A549 treated with AZD9567 at 1 μM for 4 hours (cell line): ENCODE results near the gene MCAT. TPM values are rescaled to one million over a fixed set of nuclear protein-coding genes. Genes with fewer than 3 reads are reported as not detected.

Experiments
- total RNA-seq: library from RNA; stranded (reverse); fragments of 200-300 nt; extraction: Qiagen RNA extraction; gene quantifications from 5 replicates; pipeline ENCODE4 v1.2.3, GENCODE V29; 2022; ENCODE audit not compliant: insufficient read depth

The MCAT gene, protein sequence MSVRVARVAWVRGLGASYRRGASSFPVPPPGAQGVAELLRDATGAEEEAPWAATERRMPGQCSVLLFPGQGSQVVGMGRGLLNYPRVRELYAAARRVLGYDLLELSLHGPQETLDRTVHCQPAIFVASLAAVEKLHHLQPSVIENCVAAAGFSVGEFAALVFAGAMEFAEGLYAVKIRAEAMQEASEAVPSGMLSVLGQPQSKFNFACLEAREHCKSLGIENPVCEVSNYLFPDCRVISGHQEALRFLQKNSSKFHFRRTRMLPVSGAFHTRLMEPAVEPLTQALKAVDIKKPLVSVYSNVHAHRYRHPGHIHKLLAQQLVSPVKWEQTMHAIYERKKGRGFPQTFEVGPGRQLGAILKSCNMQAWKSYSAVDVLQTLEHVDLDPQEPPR
- total RNA-seq: 13.3 to 27.0 TPM (median 25.4 TPM) in 5 replicates

DNA sequence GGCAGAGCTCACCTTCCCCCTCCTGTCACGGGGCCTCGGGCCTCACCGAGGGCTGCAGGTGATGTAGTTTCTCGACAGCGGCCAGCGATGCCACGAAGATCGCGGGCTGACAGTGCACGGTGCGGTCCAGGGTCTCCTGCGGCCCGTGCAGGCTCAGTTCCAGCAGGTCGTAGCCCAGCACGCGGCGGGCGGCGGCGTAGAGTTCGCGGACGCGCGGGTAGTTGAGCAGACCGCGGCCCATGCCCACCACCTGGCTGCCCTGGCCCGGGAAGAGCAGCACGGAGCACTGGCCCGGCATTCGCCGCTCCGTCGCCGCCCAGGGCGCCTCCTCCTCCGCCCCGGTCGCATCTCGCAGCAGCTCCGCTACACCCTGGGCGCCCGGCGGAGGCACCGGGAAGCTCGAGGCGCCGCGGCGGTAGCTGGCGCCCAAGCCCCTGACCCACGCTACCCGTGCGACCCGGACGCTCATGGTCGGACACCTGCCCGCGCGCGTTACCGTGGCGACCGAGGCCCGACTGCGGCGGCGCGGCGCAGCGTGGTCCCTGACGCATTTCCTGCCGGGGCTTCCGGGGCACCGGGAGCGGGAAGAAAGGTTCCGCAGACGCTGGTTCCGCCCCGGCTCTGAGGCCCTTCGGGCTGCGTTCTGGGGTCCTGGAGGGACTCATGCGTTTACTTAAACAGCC, at the start of gene MCAT:
MCAT (minus strand) TSS at position 519 of the 683 bp plus-strand sequence; CDS start at position 469, 50 bp downstream.

DNA sequence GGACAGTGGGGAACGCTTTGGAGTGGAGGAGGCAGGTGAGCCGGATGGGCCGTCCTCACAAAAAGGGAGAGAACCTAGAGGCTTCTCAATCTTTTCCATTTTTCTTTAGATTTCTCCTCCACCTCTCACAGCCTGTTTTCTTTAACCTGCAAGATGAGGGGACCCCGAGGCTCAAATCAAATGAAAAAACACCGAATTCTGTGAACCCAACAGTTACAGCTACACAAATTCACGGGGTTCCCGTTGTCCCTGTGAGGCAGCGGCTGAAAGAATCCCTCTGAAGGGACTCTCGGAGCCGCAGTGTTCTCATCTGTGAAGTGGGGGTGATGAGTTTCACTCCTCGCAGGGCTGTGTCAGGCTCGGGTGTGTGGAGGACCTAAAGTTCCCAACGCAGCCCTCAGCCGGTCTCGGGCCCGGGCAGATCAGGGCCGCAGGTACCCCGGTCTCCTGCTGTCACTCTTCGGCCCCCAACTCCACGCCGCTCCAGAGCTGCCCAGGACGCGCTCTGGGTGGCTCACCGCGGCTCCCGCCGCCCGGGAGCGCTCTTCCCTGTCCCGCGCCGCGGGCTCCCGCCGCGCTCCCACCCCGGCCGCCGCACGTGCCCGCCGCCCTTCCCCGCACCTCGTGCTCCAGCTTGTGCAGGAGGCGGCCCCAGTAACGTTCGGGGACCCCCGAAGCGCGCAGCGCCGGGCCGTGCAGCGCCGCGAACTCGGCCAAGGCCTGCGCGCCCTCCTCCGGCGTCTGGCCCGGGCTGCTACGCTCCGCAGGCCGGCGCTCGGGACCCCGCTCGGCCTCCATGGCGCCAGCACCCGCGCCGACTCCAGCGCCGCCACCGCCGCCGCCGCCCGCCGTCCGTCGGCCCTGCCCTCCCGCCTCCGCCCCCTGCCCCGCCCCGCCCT, 43.3 kb upstream of the MCAT start, which contains the start of gene TTLL12:
TTLL12 (minus strand) TSS at position 863 of the 899 bp plus-strand sequence; CDS start at position 798, 65 bp downstream.

DNA sequence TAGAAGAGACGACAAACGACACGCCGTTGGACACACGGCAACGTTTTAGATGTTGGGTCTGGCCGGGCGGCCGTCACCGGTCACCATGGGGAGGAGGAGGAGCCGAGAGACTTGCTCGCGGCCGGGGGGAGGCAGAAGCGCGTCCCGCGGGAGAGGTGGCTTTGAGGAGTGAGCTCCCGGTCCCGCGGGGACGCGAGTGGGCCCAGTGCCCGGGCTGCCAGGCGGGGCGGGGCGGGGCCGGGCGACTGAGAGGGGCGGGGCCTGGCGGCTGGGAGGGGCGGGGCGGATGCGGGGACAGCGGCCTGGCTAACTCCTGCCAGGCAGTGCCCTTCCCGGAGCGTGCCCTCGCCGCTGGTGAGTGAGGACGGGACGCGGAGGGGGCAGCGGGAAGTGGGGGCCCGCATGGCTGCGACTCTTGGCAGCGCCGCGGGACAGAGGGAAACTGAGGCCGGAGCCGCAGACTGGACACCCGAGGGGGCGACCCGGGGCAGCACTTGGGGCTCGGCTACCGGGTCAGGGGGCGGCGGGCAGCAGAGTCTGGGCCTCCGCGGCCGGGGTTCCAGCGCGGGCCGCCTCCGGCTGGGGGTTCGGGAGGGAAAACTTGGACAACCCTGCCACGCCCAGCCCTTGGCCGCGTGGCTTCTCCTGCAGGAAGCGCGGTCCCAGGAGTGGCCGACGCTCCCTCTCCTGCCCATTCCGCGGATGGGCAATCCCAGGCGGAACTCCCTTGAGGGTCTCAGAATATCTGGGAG, 8.2 kb upstream of the MCAT start, which contains the start of gene TSPO:
TSPO (plus strand) TSS at position 309 of the 752 bp plus-strand sequence. CDS start 7,680 bp downstream, outside the sequence.

DNA sequence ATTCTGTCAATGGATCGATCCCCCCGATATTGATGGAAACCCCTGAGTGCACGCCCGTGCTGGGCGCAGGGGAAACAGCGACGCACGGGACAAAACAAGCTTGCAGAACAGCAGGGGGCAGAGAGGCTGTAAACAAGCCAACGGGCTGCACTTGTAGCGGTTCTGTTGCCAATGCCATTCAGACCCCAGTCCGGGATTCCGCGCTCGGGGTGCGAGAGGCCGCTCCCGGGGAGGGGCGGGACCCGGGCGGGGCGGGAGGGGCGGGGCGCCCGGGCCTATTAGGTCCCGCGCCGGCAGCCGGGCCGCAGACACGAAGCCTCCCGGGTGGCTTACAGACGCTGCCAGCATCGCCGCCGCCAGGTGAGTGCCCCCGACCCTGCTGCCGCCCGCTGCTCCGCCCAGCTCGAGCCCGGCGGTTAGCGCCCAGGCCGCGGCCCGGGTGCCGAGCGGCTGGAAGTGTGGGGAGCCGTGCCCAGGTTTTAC, 32.7 kb downstream of the MCAT start, which contains the start of gene BIK:
BIK (plus strand) TSS at position 307 of the 483 bp plus-strand sequence. CDS start 13,273 bp downstream, outside the sequence.

DNA sequence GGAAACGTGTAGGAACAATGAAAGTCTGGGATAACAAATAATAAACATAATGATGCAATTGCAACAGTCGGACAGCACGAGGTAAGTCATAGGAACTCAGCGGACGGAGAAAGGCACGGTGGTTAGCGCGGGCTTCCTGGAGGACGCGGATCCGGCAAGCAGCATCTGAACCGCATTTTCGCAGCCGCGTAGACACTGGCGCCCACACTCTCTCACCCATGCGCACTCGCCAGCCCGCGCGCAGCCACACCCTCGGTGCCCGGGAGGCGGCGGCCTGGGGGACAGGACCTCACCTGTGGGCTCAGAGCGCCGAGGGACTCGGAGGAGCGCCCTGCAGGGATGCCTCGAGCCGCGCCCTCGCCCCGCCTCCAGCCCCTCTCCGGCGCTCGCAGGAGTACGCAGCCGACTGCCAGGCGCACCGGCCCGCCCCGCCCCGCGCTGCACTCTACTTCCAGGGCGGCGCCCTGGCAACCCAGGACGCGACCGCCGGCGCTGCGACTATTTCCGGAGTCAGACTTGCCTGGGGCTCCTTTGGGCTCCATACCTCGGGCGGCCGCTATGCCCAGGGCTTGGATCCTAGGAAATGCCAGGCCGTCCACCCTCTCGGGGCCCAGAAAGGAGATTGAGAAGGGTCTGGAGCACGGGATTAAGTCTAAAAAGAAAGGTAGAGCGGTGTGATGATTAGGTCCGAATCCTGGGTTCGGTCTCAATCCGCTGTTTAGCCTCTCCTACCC, 54.0 kb downstream of the MCAT start, which contains the start of gene TTLL1:
TTLL1 (minus strand) TSS at position 408 of the 734 bp plus-strand sequence. CDS start 13,805 bp downstream, outside the sequence.

Other genes with a start within 250 kb of the MCAT start
- 127 to 156 TPM (median 150 TPM) in 5 replicates for gene PACSIN2, start 128.2 kb downstream of the MCAT start, total RNA-seq
- 2.4 to 5.4 TPM (median 2.9 TPM) in 5 replicates for gene TTLL1, start 54.0 kb downstream of the MCAT start, total RNA-seq
- 1.3 to 2.1 TPM (median 1.5 TPM) in 4 of 5 replicates, not detected in the other for gene BIK, start 32.6 kb downstream of the MCAT start, total RNA-seq
- 133 to 228 TPM (median 222 TPM) in 5 replicates for gene TSPO, start 8.2 kb upstream of the MCAT start, total RNA-seq
- gene TTLL12, start 43.7 kb upstream of the MCAT start, total RNA-seq: 24.0 to 34.6 TPM (median 25.2 TPM) in 5 replicates
- gene SCUBE1, start 200.0 kb upstream of the MCAT start, total RNA-seq: 0.09 to 0.65 TPM (median 0.13 TPM) in 4 of 5 replicates, not detected in the other